Panc1 (cell line): ENCODE results near the gene ITGB5. TPM values are rescaled to one million over a fixed set of nuclear protein-coding genes. Genes with fewer than 3 reads are reported as not detected.

ENCODE experiments used
- ATAC-seq: fragments of 200-7000 bp; cut with Tn5 transposase; 2 replicates; pipeline ENCODE4 v1.9.1; 2020; ENCODE audit warnings: mild to moderate bottlenecking, moderate library complexity
- BruUV-seq: library from RNA; stranded (reverse); fragments of 400-500 nt; replicated peaks from 2 replicates; lab custom pipeline; 2021; lab: Mats Ljungman, UMichigan
- CTCF ChIA-PET: fragments of 300-600 bp; sonication (Branson Sonifier 250); formaldehyde crosslinking; loops from one replicate; lab custom pipeline; 2022; ENCODE audit warnings: antibody characterized with exemption; lab: Charles Lee
- POLR2A ChIA-PET: fragments of 300-600 bp; sonication (Branson Sonifier 250); formaldehyde crosslinking; loops from one replicate; lab custom pipeline; 2022; ENCODE audit warnings: antibody characterized with exemption; lab: Charles Lee
- DNase-seq: peaks from one replicate; pipeline ENCODE4 v3.0.0-alpha.2; 2010; ENCODE audit warnings: low read depth, low spot score
- H3K27ac ChIP-seq: 2 replicates; pipeline ENCODE4 v1.5.1; 2011; ENCODE audit warnings: mild to moderate bottlenecking, low read length, inconsistent platforms
- H3K27me3 ChIP-seq: fragments of 200-500 bp; sonication (Bioruptor generic); 2 replicates; pipeline ENCODE4 v1.6.0; 2014; ENCODE audit warnings: low read length, inconsistent platforms; ENCODE audit not compliant: control insufficient read depth, insufficient read depth
- H3K36me3 ChIP-seq: fragments of 200-500 bp; sonication (Bioruptor generic); 2 replicates; pipeline ENCODE4 v1.5.1; 2014; ENCODE audit warnings: inconsistent platforms, mild to moderate bottlenecking, low read length, moderate library complexity; ENCODE audit not compliant: control insufficient read depth, insufficient read depth
- H3K4me1 ChIP-seq: 2 replicates; pipeline ENCODE4 v1.5.1; 2011; ENCODE audit warnings: inconsistent platforms, mild to moderate bottlenecking, low read length, moderate library complexity; ENCODE audit not compliant: control insufficient read depth, insufficient read depth
- H3K4me3 ChIP-seq, 2 experiments: 2 replicates each; pipeline ENCODE4 v1.5.1; 2011 to 2012; ENCODE audit warnings: low read depth in 2 of 2, low read length in 2 of 2, mild to moderate bottlenecking in 2 of 2, inconsistent platforms in 1 of 2, moderate library complexity in 1 of 2
- H3K9me3 ChIP-seq: fragments of 200-500 bp; sonication (Bioruptor generic); 2 replicates; pipeline ENCODE4 v1.5.1; 2014; ENCODE audit warnings: low read depth, mild to moderate bottlenecking, inconsistent platforms, low read length, moderate library complexity; ENCODE audit not compliant: control insufficient read depth, insufficient read depth
- POLR2AphosphoS5 ChIP-seq: IDR thresholded peaks from 2 replicates; pipeline ENCODE4 v1.6.1; 2012; ENCODE audit warnings: mild to moderate bottlenecking, low read depth, low read length, moderate library complexity
- SIN3A ChIP-seq: IDR thresholded peaks from 2 replicates; pipeline ENCODE4 v1.6.1; 2012; ENCODE audit warnings: low read depth, mild to moderate bottlenecking, low read length, moderate library complexity, borderline replicate concordance; ENCODE audit not compliant: insufficient read depth
- TCF7L2 ChIP-seq: IDR thresholded peaks from 2 replicates; pipeline ENCODE4 v1.6.1; 2011; ENCODE audit warnings: mild to moderate bottlenecking, low read depth, low read length, inconsistent platforms
- in situ Hi-C: cut with HindIII; loops from 2 replicates; pipeline ENCODE4 v1.10.0; 2016; ENCODE audit warnings: low sequenced_read_pairs, low pct_unique_long_range_greater_than_20kb
- intact Hi-C: fragments of 100-400 bp; cut with micrococcal nuclease; formaldehyde crosslinking; loops from one replicate; pipeline ENCODE4 v1.10.0; 2022; ENCODE audit not compliant: unreplicated experiment
- total RNA-seq: library from RNA; stranded (reverse); gene quantifications from one replicate; pipeline ENCODE4 v1.2.1, GENCODE V29; 2021; ENCODE audit not compliant: unreplicated experiment
- TF ChIP-seq, protein P1 (sequence below): fragments of 450-650 bp; IDR thresholded peaks from 2 replicates; pipeline ENCODE4 v1.5.1; 2017; ENCODE audit warnings: mild to moderate bottlenecking
- TF ChIP-seq, protein P2 (sequence below), 2 experiments: IDR thresholded peaks; 2 replicates each; pipeline ENCODE4 v1.6.1; 2011 to 2012; ENCODE audit warnings: low read depth in 2 of 2, control low read depth in 1 of 2, low read length in 1 of 2, mild to moderate bottlenecking in 1 of 2, moderate library complexity in 1 of 2; ENCODE audit not compliant: insufficient read depth in 1 of 2

Gene ITGB5
- total RNA-seq, 1 experiment from 2014 or later = 446 TPM

DNA sequence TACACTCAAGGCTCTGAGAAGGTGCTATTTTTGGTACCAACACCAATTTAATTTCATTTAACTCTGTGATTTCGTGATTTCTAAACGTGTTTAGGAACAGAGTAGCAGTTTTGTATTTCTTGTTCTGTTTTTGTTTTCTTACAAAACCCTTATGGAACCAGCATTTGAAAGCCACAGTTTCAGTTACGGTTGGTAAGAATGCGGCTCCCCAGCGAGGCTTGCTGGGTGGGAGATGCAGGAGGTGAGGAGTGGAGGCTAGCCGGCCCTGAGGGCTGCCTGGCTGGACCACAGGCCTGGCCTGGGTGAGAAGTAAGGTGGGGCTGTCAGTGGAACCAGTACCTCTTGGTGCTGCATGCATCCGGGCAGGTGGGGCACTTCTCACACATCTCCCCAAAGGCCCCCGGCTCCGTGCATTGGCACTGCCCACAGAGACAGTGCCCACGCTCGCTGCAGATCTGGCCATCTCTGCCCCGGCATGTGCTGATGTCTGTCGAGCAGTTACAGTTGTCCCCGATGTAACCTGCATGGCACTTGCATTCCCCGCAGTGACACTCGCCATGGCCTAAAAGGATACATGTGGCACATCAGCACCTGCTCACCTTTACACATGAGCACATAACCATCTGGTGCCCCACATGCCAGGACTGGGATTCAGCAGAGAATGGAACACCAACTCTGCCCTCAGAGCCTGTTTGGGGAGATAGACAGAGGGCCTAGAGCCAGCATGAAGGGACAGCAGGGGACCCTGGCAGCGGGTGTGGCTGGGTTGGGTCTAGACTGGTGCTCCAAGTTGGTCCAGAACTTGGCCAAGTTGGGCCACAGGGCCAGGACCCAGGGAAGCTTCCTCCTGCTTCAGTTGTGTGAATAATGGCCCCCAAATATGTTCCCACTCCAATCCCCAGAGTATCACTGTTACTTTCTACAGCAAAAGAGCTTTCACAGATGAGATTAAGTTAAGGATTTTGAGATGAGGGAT, 113.5 kb downstream of the ITGB5 start:
- Histone ChIP-seq H3K27ac (peak overlapping the region; percentile 73), H3K4me3 (no peak overlapping the region), H3K4me1 (peaks cover 21% of the 10 kb centered on the region), H3K9me3 (no peaks in the 10 kb centered on the region), H3K36me3 (no peaks in the 10 kb centered on the region), H3K27me3 (no peaks in the 10 kb centered on the region)
- ChIA-PET POLR2A (interaction anchor here (0.5 kb wide), 1 partner anchor 123 kb away, joined by 3 read pairs; no protein-coding TSS in a partner anchor), CTCF (no interaction called here)
- in situ Hi-C loops (no loop called here), intact Hi-C loops (no loop called here)
- ATAC-seq = no peak
- DNase-seq = no peak
- TF ChIP-seq SIN3A (no peak), TCF7L2 (no peak), POLR2AphosphoS5 (no peak)
- TF ChIP-seq, protein P1, sequence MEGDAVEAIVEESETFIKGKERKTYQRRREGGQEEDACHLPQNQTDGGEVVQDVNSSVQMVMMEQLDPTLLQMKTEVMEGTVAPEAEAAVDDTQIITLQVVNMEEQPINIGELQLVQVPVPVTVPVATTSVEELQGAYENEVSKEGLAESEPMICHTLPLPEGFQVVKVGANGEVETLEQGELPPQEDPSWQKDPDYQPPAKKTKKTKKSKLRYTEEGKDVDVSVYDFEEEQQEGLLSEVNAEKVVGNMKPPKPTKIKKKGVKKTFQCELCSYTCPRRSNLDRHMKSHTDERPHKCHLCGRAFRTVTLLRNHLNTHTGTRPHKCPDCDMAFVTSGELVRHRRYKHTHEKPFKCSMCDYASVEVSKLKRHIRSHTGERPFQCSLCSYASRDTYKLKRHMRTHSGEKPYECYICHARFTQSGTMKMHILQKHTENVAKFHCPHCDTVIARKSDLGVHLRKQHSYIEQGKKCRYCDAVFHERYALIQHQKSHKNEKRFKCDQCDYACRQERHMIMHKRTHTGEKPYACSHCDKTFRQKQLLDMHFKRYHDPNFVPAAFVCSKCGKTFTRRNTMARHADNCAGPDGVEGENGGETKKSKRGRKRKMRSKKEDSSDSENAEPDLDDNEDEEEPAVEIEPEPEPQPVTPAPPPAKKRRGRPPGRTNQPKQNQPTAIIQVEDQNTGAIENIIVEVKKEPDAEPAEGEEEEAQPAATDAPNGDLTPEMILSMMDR = no peak
- TF ChIP-seq, protein P2, sequence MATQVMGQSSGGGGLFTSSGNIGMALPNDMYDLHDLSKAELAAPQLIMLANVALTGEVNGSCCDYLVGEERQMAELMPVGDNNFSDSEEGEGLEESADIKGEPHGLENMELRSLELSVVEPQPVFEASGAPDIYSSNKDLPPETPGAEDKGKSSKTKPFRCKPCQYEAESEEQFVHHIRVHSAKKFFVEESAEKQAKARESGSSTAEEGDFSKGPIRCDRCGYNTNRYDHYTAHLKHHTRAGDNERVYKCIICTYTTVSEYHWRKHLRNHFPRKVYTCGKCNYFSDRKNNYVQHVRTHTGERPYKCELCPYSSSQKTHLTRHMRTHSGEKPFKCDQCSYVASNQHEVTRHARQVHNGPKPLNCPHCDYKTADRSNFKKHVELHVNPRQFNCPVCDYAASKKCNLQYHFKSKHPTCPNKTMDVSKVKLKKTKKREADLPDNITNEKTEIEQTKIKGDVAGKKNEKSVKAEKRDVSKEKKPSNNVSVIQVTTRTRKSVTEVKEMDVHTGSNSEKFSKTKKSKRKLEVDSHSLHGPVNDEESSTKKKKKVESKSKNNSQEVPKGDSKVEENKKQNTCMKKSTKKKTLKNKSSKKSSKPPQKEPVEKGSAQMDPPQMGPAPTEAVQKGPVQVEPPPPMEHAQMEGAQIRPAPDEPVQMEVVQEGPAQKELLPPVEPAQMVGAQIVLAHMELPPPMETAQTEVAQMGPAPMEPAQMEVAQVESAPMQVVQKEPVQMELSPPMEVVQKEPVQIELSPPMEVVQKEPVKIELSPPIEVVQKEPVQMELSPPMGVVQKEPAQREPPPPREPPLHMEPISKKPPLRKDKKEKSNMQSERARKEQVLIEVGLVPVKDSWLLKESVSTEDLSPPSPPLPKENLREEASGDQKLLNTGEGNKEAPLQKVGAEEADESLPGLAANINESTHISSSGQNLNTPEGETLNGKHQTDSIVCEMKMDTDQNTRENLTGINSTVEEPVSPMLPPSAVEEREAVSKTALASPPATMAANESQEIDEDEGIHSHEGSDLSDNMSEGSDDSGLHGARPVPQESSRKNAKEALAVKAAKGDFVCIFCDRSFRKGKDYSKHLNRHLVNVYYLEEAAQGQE (IDR thresholded peaks at IDR 0.05; ENCODE audit: insufficient read depth in 1 of 2, low read depth in 2 of 2, low read length in 1 of 2) = no peak
- no TSS peak for BruUV-seq

DNA sequence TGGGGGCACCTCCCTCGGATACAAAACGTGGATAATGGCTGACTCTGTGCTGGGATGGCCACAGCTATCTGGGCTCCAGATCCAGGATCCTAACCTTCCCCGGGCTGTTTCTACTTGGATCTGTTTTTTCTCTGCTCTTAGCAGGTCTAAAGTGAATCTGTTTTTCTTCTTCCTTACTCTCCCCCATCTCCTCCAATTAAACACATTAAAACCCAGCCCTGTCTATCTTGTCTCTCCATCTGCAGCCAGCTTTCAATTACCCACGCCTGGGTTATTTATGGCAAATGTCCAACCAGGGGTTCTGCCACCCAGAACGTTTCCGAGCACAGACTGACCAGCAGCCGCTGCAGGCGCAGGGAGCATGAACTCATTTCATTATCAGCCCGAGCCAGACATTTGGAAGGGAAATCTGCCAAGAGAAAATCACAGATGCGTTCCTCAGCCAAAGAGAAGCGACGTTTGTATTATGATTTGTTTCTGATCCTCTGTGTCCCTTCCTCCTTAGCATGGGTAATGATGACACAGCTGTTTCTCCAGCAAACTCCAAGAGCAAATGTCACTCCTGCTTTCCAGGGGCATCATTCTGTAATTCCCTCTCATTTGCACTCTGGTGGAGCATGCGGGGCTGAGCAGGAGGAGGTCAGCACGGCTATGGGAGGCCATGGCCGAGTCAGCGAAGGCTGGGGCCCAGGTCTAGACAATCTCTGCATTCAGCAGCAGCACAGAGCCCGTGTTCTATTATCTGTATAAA, 114.9 kb downstream of the ITGB5 start:
- BruUV-seq = TSS peak; percentile 62
- POLR2A ChIA-PET = interaction anchor here (0.7 kb wide), 1 partner anchor 17 kb away, joined by 18 read pairs; no protein-coding TSS in a partner anchor
- in situ Hi-C loops = no loop called here
- no peaks in the 10 kb centered on the region for H3K36me3 ChIP-seq
- CTCF ChIA-PET = no interaction called here
- no peak for DNase-seq
- ATAC-seq = no peak
- TF ChIP-seq, protein P2 (IDR thresholded peaks at IDR 0.05; ENCODE audit: insufficient read depth in 1 of 2, low read depth in 2 of 2, low read length in 1 of 2) = no peak
- no peak for TF ChIP-seq SIN3A
- no peak for TF ChIP-seq POLR2AphosphoS5
- TF ChIP-seq, protein P1 = no peak
- TF ChIP-seq TCF7L2 = no peak
- H3K4me1 ChIP-seq = peaks cover 21% of the 10 kb centered on the region
- intact Hi-C loops = no loop called here
- no peak overlapping the region for H3K4me3 ChIP-seq
- no peaks in the 10 kb centered on the region for H3K9me3 ChIP-seq
- no peak overlapping the region for H3K27ac ChIP-seq
- H3K27me3 ChIP-seq = no peaks in the 10 kb centered on the region
